K562 (cell line): ENCODE measurements around the gene MRPL4. TPM values are rescaled to one million over a fixed set of nuclear protein-coding genes. Genes with fewer than 3 reads are reported as not detected.
A peak's percentile ranks its signal among the peaks of the same experiment; 100 is the strongest.

Experiments
- CEBPB ChIP-seq: fragments of 450-650 bp; IDR thresholded peaks from 2 replicates; pipeline ENCODE4 v1.6.1; 2016; ENCODE audit warnings: missing genetic modification characterization, missing compliant biosample characterization
- FOXP1 ChIP-seq: sonication (generic); formaldehyde crosslinking; IDR thresholded peaks from 2 replicates; pipeline ENCODE4 v1.8.0; 2022; ENCODE audit warnings: mild to moderate bottlenecking, missing genetic modification reagents
- GATAD2B ChIP-seq: fragments of 450-650 bp; IDR thresholded peaks from 2 replicates; pipeline ENCODE4 v1.6.1; 2017; ENCODE audit warnings: mild to moderate bottlenecking, borderline replicate concordance
- NEUROD1 ChIP-seq: fragments of 150-350 bp; IDR thresholded peaks from 2 replicates; pipeline ENCODE4 v1.6.1; 2014; ENCODE audit warnings: borderline replicate concordance, low read length, low read depth; ENCODE audit not compliant: partially characterized antibody
- NFIX ChIP-seq: fragments of 250-450 bp; sonication (Bioruptor Pico); IDR thresholded peaks from 2 replicates; pipeline ENCODE4 v1.4.0; 2020; ENCODE audit warnings: low read depth, mild to moderate bottlenecking, moderate library complexity
- NRF1 ChIP-seq, 2 experiments: fragments of 450-650 bp; IDR thresholded peaks in 1 of 2; conservative IDR thresholded peaks in 1 of 2; 2 replicates each; pipeline ENCODE4 v1.6.1; 2014; ENCODE audit warnings: mild to moderate bottlenecking in 2 of 2
- RBM15 ChIP-seq: fragments of 200-400 bp; formaldehyde crosslinking; IDR thresholded peaks from 2 replicates; pipeline ENCODE4 v1.6.1; 2018; ENCODE audit warnings: mild to moderate bottlenecking, low read length, moderate library complexity; ENCODE audit not compliant: insufficient read depth
- RNF2 ChIP-seq: sonication (generic); IDR thresholded peaks from 2 replicates; pipeline ENCODE4 v1.6.1; 2016
- TARDBP ChIP-seq: fragments of 450-650 bp; IDR thresholded peaks from 2 replicates; pipeline ENCODE4 v1.6.1; 2016
- TBL1XR1 ChIP-seq, 2 experiments: IDR thresholded peaks; 2 replicates each; pipeline ENCODE4 v1.6.1; 2012; ENCODE audit warnings: improper control_type of control experiment in 2 of 2, low read length in 2 of 2, mild to moderate bottlenecking in 1 of 2
- ZNF232 ChIP-seq: sonication (generic); formaldehyde crosslinking; IDR thresholded peaks from 2 replicates; pipeline ENCODE4 v1.8.0; 2022; ENCODE audit warnings: mild to moderate bottlenecking, missing genetic modification reagents
- ZNF551 ChIP-seq: fragments of 250-450 bp; sonication (Bioruptor Pico); IDR thresholded peaks from 2 replicates; pipeline ENCODE4 v1.5.0; 2021; ENCODE audit warnings: mild to moderate bottlenecking, moderate library complexity
- polyA plus RNA-seq, 8 experiments: library from polyadenylated mRNA; depleted of rRNA in 4 of 8; stranded (reverse) in 5 of 8; unstranded in 3 of 8; fragments of >200 nt; fragmentation: Nextera tagmentation in 2 of 8; fragmentation: Illumina TruSeq in 1 of 8; extraction: Ambion mirVana in 2 of 8; extraction: Trizol in 1 of 8; gene quantifications; 2 replicates each; pipeline versions ENCODE4 v1.2.1 to v1.2.3, GENCODE V29; 2011 to 2014; ENCODE audit warnings: inconsistent platforms in 1 of 8, missing spikeins in 1 of 8
- total RNA-seq, 7 experiments: library from RNA; depleted of rRNA in 6 of 7; stranded (reverse); fragments of >200 nt in 6 of 7; fragmentation: Illumina TruSeq in 2 of 7; extraction: Trizol in 2 of 7; gene quantifications; 2 replicates each; pipeline versions ENCODE4 v1.2.1 to v1.2.3, GENCODE V29; 2011 to 2021; ENCODE audit warnings: low replicate concordance in 1 of 7
- TF ChIP-seq, protein P1 (sequence below): fragments of 450-650 bp; IDR thresholded peaks from 2 replicates; pipeline ENCODE4 v1.6.1; 2016; ENCODE audit warnings: mild to moderate bottlenecking, moderate library complexity
- TF ChIP-seq, protein P2 (sequence below): fragments of 200-800 bp; sonication (Bioruptor generic); IDR thresholded peaks from 2 replicates; pipeline ENCODE4 v1.6.1; 2017; ENCODE audit warnings: missing genetic modification characterization, missing compliant biosample characterization
- TF ChIP-seq, protein P3 (sequence below): sonication (generic); formaldehyde crosslinking; IDR thresholded peaks from 2 replicates; pipeline ENCODE4 v1.8.0; 2022; ENCODE audit warnings: mild to moderate bottlenecking, missing genetic modification reagents

MRPL4 gene
- total and polyA plus RNA-seq, 9 of the 15 experiments (the other 6 are each of a cell fraction or from before 2014, with no cell fraction given) = 1.4 to 239 (median 64.9) TPM

DNA sequence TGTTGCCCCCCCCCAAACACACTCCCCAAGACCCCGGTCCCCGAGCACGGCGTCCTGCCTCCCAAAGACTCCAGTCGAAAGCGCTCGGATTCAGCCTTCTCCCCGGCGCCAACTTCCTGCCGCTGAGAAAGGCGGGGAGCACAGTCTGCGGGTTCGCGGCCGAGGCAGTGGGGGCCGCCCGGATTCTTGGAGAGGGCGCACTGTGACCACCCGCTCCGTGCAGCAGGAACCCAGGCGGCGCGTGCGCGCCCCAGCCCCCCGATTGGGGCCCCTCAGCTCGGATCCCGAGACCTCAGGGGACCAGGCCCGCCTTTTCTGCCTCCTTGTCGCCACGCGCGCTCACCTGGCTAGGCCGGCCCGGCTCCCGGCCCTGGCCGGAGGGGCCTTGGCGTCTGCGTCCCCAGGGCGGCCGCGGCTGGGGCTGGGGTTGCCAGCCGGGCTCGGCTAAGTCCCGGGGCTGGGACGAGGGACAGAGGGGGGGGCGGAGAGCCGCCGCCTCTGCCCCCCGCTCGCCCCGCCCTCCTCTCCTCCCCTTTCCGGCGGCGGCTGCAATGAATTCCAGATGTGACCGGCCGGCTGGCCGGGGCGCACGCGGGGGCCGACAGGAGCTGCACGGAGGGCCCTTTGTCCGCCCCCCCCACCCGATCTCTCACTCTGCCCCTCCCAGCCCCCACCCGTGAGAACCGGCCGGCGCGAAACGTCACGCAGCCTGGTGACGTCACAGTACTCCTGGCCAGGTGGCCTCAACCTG lies 21.0 kb upstream of the MRPL4 start, which contains the start of gene S1PR2 (continued):
- TF ChIP-seq, protein P1, sequence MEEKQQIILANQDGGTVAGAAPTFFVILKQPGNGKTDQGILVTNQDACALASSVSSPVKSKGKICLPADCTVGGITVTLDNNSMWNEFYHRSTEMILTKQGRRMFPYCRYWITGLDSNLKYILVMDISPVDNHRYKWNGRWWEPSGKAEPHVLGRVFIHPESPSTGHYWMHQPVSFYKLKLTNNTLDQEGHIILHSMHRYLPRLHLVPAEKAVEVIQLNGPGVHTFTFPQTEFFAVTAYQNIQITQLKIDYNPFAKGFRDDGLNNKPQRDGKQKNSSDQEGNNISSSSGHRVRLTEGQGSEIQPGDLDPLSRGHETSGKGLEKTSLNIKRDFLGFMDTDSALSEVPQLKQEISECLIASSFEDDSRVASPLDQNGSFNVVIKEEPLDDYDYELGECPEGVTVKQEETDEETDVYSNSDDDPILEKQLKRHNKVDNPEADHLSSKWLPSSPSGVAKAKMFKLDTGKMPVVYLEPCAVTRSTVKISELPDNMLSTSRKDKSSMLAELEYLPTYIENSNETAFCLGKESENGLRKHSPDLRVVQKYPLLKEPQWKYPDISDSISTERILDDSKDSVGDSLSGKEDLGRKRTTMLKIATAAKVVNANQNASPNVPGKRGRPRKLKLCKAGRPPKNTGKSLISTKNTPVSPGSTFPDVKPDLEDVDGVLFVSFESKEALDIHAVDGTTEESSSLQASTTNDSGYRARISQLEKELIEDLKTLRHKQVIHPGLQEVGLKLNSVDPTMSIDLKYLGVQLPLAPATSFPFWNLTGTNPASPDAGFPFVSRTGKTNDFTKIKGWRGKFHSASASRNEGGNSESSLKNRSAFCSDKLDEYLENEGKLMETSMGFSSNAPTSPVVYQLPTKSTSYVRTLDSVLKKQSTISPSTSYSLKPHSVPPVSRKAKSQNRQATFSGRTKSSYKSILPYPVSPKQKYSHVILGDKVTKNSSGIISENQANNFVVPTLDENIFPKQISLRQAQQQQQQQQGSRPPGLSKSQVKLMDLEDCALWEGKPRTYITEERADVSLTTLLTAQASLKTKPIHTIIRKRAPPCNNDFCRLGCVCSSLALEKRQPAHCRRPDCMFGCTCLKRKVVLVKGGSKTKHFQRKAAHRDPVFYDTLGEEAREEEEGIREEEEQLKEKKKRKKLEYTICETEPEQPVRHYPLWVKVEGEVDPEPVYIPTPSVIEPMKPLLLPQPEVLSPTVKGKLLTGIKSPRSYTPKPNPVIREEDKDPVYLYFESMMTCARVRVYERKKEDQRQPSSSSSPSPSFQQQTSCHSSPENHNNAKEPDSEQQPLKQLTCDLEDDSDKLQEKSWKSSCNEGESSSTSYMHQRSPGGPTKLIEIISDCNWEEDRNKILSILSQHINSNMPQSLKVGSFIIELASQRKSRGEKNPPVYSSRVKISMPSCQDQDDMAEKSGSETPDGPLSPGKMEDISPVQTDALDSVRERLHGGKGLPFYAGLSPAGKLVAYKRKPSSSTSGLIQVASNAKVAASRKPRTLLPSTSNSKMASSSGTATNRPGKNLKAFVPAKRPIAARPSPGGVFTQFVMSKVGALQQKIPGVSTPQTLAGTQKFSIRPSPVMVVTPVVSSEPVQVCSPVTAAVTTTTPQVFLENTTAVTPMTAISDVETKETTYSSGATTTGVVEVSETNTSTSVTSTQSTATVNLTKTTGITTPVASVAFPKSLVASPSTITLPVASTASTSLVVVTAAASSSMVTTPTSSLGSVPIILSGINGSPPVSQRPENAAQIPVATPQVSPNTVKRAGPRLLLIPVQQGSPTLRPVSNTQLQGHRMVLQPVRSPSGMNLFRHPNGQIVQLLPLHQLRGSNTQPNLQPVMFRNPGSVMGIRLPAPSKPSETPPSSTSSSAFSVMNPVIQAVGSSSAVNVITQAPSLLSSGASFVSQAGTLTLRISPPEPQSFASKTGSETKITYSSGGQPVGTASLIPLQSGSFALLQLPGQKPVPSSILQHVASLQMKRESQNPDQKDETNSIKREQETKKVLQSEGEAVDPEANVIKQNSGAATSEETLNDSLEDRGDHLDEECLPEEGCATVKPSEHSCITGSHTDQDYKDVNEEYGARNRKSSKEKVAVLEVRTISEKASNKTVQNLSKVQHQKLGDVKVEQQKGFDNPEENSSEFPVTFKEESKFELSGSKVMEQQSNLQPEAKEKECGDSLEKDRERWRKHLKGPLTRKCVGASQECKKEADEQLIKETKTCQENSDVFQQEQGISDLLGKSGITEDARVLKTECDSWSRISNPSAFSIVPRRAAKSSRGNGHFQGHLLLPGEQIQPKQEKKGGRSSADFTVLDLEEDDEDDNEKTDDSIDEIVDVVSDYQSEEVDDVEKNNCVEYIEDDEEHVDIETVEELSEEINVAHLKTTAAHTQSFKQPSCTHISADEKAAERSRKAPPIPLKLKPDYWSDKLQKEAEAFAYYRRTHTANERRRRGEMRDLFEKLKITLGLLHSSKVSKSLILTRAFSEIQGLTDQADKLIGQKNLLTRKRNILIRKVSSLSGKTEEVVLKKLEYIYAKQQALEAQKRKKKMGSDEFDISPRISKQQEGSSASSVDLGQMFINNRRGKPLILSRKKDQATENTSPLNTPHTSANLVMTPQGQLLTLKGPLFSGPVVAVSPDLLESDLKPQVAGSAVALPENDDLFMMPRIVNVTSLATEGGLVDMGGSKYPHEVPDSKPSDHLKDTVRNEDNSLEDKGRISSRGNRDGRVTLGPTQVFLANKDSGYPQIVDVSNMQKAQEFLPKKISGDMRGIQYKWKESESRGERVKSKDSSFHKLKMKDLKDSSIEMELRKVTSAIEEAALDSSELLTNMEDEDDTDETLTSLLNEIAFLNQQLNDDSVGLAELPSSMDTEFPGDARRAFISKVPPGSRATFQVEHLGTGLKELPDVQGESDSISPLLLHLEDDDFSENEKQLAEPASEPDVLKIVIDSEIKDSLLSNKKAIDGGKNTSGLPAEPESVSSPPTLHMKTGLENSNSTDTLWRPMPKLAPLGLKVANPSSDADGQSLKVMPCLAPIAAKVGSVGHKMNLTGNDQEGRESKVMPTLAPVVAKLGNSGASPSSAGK = peak; percentile 23; the same call in 1 of the 2 replicates
- TF ChIP-seq, protein P2, sequence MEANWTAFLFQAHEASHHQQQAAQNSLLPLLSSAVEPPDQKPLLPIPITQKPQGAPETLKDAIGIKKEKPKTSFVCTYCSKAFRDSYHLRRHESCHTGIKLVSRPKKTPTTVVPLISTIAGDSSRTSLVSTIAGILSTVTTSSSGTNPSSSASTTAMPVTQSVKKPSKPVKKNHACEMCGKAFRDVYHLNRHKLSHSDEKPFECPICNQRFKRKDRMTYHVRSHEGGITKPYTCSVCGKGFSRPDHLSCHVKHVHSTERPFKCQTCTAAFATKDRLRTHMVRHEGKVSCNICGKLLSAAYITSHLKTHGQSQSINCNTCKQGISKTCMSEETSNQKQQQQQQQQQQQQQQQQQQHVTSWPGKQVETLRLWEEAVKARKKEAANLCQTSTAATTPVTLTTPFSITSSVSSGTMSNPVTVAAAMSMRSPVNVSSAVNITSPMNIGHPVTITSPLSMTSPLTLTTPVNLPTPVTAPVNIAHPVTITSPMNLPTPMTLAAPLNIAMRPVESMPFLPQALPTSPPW (CRISPR knock-in tag) = peak; percentile 99
- TF ChIP-seq NEUROD1 (no peak), NFIX (no peak), NRF1 (conservative IDR thresholded peaks at IDR 0.05 in 1 of 2, IDR thresholded peaks at IDR 0.05 in 1 of 2) (peak; percentile 72 to 80), ZNF232 (CRISPR knock-in tag) (no peak), ZNF551 (no peak), TBL1XR1 (IDR thresholded peaks at IDR 0.05; ENCODE audit: low read length in 2 of 2) (peak in 1 of 2 experiments; percentile 63; a peak in 1 of 4 replicates), CEBPB (no peak), TARDBP (no peak), RBM15 (no peak), RNF2 (no peak), FOXP1 (CRISPR knock-in tag) (0 out of 2 replicates have a peak, but pooled peaks have one; percentile 70), GATAD2B (no peak)
- TF ChIP-seq, protein P3, sequence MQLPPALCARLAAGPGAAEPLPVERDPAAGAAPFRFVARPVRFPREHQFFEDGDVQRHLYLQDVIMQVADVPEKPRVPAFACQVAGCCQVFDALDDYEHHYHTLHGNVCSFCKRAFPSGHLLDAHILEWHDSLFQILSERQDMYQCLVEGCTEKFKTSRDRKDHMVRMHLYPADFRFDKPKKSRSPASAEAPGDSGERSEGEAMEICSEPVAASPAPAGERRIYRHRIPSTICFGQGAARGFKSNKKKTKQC (CRISPR knock-in tag) = no peak; the same call in 1 of the 2 replicates
